ENCODE results near the gene FUS. TPM values are rescaled to one million over a fixed set of nuclear protein-coding genes. Genes with fewer than 3 reads are reported as not detected.

Gene FUS
- polyA plus RNA-seq, 1 donor (not counting 4 experiments of a cell fraction or from before 2014, with no cell fraction given), result 199 TPM

- Histone ChIP-seq H3K4me3 (ENCODE audit: control insufficient read depth in 2 of 3, extremely low read depth in 1 of 3, insufficient read depth in 2 of 3, low read depth in 1 of 3, low read length in 3 of 3) (no peak overlapping the region), H3K79me2 (ENCODE audit: control insufficient read depth, insufficient read depth, low read length) (peaks cover 77% of the 10 kb centered on the region), H2AFZ (ENCODE audit: control insufficient read depth, low read length) (no peak overlapping the region), H3K9me3 (ENCODE audit: control insufficient read depth, low read depth, low read length) (no peaks in the 10 kb centered on the region), H3K27ac (ENCODE audit: control insufficient read depth, insufficient read depth, low read length) (no peak overlapping the region), H3K9ac (ENCODE audit: control insufficient read depth, extremely low read depth, insufficient read depth, low read length) (no peak overlapping the region), H3K9me1 (ENCODE audit: control insufficient read depth, extremely low read depth, insufficient read depth, low read length) (peaks cover 6% of the 10 kb centered on the region), H3K36me3 (ENCODE audit: control insufficient read depth in 2 of 2, extremely low read depth in 1 of 2, insufficient read depth in 2 of 2, low read length in 2 of 2) (peaks cover 55 to 91% of the 10 kb centered on the region in 2 experiments), H3K4me1 (ENCODE audit: control insufficient read depth, extremely low read depth, insufficient read depth, low read length) (peaks cover 16% of the 10 kb centered on the region), H3K27me3 (ENCODE audit: control insufficient read depth, extremely low read depth, insufficient read depth, low read length) (no peaks in the 10 kb centered on the region), H3K4me2 (ENCODE audit: control insufficient read depth, extremely low read depth, insufficient read depth, low read depth, low read length) (no peak overlapping the region), H4K20me1 (ENCODE audit: control insufficient read depth, extremely low read depth, insufficient read depth, low read length) (peaks cover 54% of the 10 kb centered on the region)
- FAIRE-seq (no peak), DNase-seq (ENCODE audit: low read depth, low spot score) (no peak)
- dilution Hi-C loops (cut with MboI; ENCODE audit: extremely low pct_ligation_motif_present, low sequenced_read_pairs), result no loop called here
- TF ChIP-seq, protein P1, sequence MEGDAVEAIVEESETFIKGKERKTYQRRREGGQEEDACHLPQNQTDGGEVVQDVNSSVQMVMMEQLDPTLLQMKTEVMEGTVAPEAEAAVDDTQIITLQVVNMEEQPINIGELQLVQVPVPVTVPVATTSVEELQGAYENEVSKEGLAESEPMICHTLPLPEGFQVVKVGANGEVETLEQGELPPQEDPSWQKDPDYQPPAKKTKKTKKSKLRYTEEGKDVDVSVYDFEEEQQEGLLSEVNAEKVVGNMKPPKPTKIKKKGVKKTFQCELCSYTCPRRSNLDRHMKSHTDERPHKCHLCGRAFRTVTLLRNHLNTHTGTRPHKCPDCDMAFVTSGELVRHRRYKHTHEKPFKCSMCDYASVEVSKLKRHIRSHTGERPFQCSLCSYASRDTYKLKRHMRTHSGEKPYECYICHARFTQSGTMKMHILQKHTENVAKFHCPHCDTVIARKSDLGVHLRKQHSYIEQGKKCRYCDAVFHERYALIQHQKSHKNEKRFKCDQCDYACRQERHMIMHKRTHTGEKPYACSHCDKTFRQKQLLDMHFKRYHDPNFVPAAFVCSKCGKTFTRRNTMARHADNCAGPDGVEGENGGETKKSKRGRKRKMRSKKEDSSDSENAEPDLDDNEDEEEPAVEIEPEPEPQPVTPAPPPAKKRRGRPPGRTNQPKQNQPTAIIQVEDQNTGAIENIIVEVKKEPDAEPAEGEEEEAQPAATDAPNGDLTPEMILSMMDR (optimal IDR thresholded peaks at IDR 0.05 in 1 of 3, IDR thresholded peaks at IDR 0.05 in 1 of 3, conservative IDR thresholded peaks at IDR 0.05 in 1 of 3; ENCODE audit: extremely low read depth in 1 of 3, insufficient read depth in 2 of 3, low read length in 3 of 3), result no peak
- no peak for TF ChIP-seq EZH2 (IDR thresholded peaks at IDR 0.05; ENCODE audit: low read length)
Observed at GRCh38 chr16:31186176-31186575, 6.2 kb downstream of the FUS start.

- FAIRE-seq, result no peak
- no peak overlapping the region for H3K9ac ChIP-seq (ENCODE audit: control insufficient read depth, extremely low read depth, insufficient read depth, low read length)
- no peak for DNase-seq (ENCODE audit: low read depth, low spot score)
- no peak overlapping the region for H3K4me2 ChIP-seq (ENCODE audit: control insufficient read depth, extremely low read depth, insufficient read depth, low read depth, low read length)
- no peaks in the 10 kb centered on the region for H3K27me3 ChIP-seq (ENCODE audit: control insufficient read depth, extremely low read depth, insufficient read depth, low read length)
- TF ChIP-seq, protein P1 (optimal IDR thresholded peaks at IDR 0.05 in 1 of 3, IDR thresholded peaks at IDR 0.05 in 1 of 3, conservative IDR thresholded peaks at IDR 0.05 in 1 of 3; ENCODE audit: extremely low read depth in 1 of 3, insufficient read depth in 2 of 3, low read length in 3 of 3), result no peak
- TF ChIP-seq EZH2 (IDR thresholded peaks at IDR 0.05; ENCODE audit: low read length), result no peak
- peaks cover 62 to 95% of the 10 kb centered on the region in 2 experiments for H3K36me3 ChIP-seq (ENCODE audit: control insufficient read depth in 2 of 2, extremely low read depth in 1 of 2, insufficient read depth in 2 of 2, low read length in 2 of 2)
- no peak overlapping the region for H3K27ac ChIP-seq (ENCODE audit: control insufficient read depth, insufficient read depth, low read length)
- H2AFZ ChIP-seq (ENCODE audit: control insufficient read depth, low read length), result no peak overlapping the region
- peaks cover 6% of the 10 kb centered on the region for H3K9me1 ChIP-seq (ENCODE audit: control insufficient read depth, extremely low read depth, insufficient read depth, low read length)
- peaks cover 46% of the 10 kb centered on the region for H4K20me1 ChIP-seq (ENCODE audit: control insufficient read depth, extremely low read depth, insufficient read depth, low read length)
- H3K4me1 ChIP-seq (ENCODE audit: control insufficient read depth, extremely low read depth, insufficient read depth, low read length), result peaks cover 10% of the 10 kb centered on the region
- H3K4me3 ChIP-seq (ENCODE audit: control insufficient read depth in 2 of 3, extremely low read depth in 1 of 3, insufficient read depth in 2 of 3, low read depth in 1 of 3, low read length in 3 of 3), result no peak overlapping the region
- H3K79me2 ChIP-seq (ENCODE audit: control insufficient read depth, insufficient read depth, low read length), result peaks cover 69% of the 10 kb centered on the region
- dilution Hi-C loops (cut with MboI; ENCODE audit: extremely low pct_ligation_motif_present, low sequenced_read_pairs), result no loop called here
- no peaks in the 10 kb centered on the region for H3K9me3 ChIP-seq (ENCODE audit: control insufficient read depth, low read depth, low read length)
Observed at GRCh38 chr16:31186930-31187807, 7.2 kb downstream of the FUS start.
